ENCODE measurements around the gene KCNJ6. TPM values are rescaled to one million over a fixed set of nuclear protein-coding genes. Genes with fewer than 3 reads are reported as not detected.

Gene KCNJ6
- polyA plus RNA-seq, 1 donor from 2014 or later, result not detected

DNA sequence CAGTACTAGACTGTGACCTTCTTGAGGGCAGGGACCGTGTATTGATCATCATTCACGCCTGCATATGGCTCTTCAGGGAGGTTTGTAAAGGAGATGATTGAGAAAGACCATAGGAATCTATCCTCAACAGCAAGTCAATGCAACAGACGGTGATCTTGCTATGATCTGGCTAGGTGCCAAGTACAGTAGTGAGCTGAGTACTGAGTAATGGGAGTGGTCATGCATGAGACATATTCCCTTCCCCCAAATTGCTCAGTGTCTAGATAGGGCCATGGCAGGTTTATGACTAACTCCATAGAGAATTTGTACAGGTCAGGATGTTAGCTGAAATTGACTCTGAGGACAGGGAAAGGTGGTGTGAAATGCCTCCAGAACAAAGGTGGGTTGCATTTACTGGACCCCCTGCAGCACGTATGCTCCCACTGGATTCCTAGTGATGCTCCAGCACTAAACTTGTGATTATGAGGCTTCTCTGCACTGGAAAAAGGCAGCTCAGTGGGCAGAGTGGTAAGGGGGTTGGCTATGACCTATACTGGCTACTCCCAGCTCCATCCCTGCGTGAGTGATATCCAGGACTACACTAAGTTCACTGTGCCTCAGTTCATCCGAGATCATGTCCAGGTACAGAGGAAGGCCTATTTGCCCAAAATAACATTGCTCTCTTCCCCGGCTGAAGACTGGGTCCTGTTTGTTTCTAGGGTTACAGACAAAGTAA is 37.2 kb downstream of the KCNJ6 start:
- H3K4me1 Mint-ChIP-seq, result no peaks in the 10 kb centered on the region

DNA sequence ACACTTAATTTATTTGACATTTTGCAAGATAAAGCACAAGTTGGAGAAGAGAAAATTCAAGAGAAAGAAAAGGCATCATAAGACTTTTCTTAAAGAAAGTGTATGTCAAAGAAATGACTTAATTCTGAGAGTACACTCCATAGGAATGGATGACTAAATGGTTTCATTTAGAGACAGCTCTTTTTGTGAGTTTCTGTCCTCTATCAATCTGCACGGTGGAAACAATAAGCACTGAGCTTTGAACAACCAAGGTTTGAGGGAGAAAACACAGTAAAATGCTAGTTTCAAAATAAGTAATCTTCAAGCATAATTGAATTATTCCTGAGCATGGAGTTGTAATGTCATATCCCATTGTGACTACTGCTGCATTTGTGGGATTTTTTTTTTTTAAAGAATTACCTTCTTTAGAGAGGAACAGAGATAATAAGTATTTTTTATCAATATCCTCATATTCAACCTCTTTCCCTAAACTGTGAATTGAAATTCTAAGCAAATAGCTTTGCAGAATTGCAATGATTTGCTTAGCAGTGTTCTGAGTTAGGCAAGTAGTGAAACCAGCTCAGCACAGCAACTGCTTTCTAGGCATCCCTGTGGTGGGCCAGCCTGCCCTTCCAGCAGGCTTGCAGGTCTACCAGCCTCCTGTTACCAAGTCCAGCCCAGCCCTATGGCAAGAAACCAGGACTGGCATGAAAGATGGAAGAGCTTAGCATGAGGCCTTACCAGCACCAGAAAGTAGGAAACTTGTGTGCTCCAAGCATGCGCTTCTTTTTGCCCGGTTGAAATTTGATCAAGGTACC is 38.2 kb downstream of the KCNJ6 start:
- Mint-ChIP-seq H3K4me3 (no peak overlapping the region), H3K9me3 (no peaks in the 10 kb centered on the region), H3K27ac (no peak overlapping the region), H3K27me3 (peaks cover 3% of the 10 kb centered on the region), H3K4me1 (no peaks in the 10 kb centered on the region), H3K36me3 (no peaks in the 10 kb centered on the region)

More for the DNA sequence above, 37.2 kb downstream of the KCNJ6 start:
- no peak overlapping the region for H3K27ac Mint-ChIP-seq
- H3K27me3 Mint-ChIP-seq, result peaks cover 3% of the 10 kb centered on the region
- no peaks in the 10 kb centered on the region for H3K36me3 Mint-ChIP-seq
- no peaks in the 10 kb centered on the region for H3K9me3 Mint-ChIP-seq
- H3K4me3 Mint-ChIP-seq, result no peak overlapping the region

DNA sequence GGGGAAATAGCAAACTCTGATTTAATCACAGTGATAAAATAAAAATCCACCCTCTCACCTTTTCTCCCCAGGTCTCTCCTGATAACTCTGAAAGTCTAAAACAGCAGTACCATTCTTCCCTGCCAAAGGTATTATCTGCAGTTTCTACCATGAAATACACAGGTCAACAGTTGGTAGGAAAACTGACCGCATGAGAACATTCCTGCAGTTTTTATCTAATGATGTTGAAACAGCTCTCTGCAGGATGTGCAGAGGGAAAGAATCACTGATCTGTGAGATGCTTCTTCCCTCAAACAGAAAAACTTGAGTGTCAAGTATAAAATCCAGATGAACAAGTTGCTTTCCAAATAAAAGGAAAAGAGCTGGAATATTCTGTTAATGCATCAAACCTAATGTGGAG is 39.1 kb downstream of the KCNJ6 start:
- H3K36me3 Mint-ChIP-seq, result no peaks in the 10 kb centered on the region
- H3K4me3 Mint-ChIP-seq, result no peak overlapping the region
- H3K27me3 Mint-ChIP-seq, result peaks cover 3% of the 10 kb centered on the region
- no peaks in the 10 kb centered on the region for H3K9me3 Mint-ChIP-seq
- no peaks in the 10 kb centered on the region for H3K4me1 Mint-ChIP-seq
- no peak overlapping the region for H3K27ac Mint-ChIP-seq

DNA sequence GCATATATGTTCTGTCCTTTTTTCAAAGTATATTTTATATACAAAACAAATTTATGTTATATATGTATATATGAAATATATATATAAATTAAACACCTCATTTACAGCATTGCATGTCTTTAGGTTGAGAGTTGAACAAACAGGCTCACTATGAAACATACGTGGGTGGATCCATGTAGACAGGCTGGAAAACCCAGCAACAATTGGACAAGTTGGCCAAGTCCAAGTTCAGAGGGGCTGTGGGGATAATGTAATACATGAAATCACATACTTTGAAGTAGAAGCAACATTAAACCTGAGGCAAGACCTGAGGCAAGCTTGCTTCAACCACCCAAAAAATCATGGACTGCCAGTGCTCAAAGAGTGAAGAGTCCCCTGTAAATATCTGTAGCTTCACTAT is 39.7 kb downstream of the KCNJ6 start:
- H3K27me3 Mint-ChIP-seq, result peaks cover 3% of the 10 kb centered on the region
- no peaks in the 10 kb centered on the region for H3K4me1 Mint-ChIP-seq
- H3K27ac Mint-ChIP-seq, result no peak overlapping the region
- H3K4me3 Mint-ChIP-seq, result no peak overlapping the region
- H3K36me3 Mint-ChIP-seq, result no peaks in the 10 kb centered on the region
- no peaks in the 10 kb centered on the region for H3K9me3 Mint-ChIP-seq

DNA sequence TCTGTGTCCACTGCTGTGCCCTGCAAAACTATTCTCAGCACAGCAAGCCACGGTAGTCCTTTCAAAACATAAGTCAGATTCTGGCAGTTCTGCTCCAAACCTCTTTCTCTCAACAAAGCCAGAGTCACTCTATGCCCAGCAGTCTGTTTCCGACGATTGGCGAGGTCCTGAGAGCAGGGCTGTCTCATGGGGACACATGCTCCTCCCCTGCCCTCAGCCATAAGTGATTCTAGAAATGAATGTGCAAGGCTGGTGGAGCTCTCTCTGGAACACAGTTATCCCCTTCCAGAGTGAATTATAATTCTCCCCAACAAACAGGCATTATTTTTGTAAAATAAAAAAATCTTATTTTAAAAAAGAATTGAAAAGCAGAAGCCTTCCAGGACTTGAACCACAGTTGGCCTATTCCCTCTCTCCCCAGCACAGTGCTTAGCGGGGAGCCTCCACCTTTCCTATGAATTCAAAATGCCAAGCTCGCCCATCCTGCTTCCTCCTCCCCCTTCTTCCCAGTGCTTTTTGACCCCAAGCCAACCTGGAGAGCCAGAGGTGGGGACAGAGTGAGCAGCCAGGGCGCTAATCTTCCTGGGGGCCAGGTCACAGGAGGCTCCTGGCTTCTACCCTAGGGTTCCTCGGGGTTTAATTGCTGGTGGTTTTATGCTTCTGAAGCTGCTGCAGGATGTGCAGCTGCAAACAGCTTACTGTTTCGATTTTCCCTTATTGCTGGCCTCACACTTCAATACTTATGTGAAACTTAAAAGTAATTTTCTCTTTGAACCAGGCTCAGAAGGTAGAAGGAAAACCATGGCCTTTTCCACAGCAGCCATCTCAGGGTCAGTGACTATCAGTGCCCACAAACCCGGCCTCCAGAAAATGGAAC is 41.1 kb downstream of the KCNJ6 start:
- Mint-ChIP-seq H3K9me3 (no peaks in the 10 kb centered on the region), H3K4me1 (no peaks in the 10 kb centered on the region), H3K27ac (no peak overlapping the region), H3K4me3 (no peak overlapping the region), H3K27me3 (peaks cover 2% of the 10 kb centered on the region), H3K36me3 (no peaks in the 10 kb centered on the region)

DNA sequence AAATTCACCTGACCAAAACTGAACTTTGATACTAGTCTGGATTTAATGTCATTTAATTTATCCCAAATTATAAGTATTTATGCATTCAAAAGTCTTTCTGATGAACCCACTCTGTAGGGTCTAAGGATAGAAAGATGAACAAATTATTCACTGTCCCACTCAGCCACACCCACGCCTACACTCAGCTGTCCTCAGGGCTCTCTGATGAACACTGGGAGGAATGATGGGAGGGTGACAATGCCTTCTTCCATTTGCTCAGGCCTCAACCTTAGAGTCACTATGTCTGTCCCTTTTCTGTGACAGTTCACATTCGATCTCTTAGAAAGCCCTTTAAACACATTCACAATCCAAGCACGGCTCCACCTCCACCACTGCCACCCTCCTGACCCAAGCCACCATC is 41.8 kb downstream of the KCNJ6 start:
- no peak overlapping the region for H3K4me3 Mint-ChIP-seq
- peaks cover 1% of the 10 kb centered on the region for H3K27me3 Mint-ChIP-seq
- no peaks in the 10 kb centered on the region for H3K4me1 Mint-ChIP-seq
- no peaks in the 10 kb centered on the region for H3K36me3 Mint-ChIP-seq
- no peak overlapping the region for H3K27ac Mint-ChIP-seq
- no peaks in the 10 kb centered on the region for H3K9me3 Mint-ChIP-seq

DNA sequence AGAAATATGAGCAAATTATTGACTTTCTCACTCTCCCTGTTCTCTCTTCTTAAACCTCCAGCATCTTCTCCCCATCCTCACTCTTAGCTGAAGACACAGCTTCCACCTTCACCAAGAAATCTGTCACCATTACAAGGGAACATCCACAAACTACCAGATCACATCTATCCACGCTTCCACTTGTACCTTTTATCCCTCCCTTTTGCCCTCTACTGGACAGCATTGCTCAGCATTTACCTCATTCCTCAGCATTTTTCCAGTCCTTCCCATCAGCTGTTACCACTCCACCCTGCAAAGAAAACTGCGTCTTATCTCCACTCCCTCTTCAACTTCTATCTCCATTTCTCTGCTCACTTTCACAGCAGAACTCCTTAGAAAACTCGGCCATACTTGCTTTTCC is 42.6 kb downstream of the KCNJ6 start:
- Mint-ChIP-seq H3K4me3 (no peak overlapping the region), H3K27me3 (peaks cover under 1% of the 10 kb centered on the region), H3K36me3 (no peaks in the 10 kb centered on the region), H3K9me3 (no peaks in the 10 kb centered on the region), H3K27ac (no peak overlapping the region), H3K4me1 (no peaks in the 10 kb centered on the region)

DNA sequence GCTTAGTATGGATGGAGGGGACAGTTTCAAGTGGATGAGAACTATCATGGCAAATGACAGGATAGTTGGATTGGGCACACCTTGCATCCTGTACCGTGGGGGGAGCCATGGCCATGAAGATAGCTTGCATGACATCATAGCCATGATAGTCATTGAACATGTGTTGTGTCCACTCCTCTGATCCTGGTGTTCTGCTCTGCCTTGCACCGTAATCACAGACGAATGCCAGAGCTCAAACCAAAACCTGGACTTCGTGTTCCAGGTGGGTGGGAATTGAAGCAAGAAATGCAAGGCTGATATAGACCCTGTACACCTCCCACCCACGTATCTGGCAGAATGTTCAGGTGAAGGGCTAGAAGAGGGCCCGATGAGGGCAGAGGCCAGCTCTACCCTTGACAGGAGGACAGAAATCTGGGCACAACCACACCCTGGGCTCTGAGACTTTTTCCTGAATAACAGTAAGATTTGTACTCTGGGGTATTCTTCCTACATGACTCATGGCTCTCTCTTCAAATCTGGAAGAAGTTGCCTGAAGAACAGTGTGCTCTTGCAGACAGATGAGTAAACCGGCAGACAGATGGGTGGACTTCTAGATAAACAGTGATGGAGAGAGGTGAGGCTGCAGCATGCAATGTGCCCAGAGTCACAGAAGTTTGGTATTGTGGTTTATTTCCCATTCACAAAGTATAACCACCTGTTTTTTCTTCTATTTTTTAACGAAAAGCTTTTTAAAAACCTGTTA is 45.0 kb downstream of the KCNJ6 start:
- no peak overlapping the region for H3K4me3 Mint-ChIP-seq
- H3K27ac Mint-ChIP-seq, result peak overlapping the region in 1 of 3 donors; percentile 18
- H3K27me3 Mint-ChIP-seq, result peaks cover 6% of the 10 kb centered on the region
- H3K36me3 Mint-ChIP-seq, result no peaks in the 10 kb centered on the region
- H3K4me1 Mint-ChIP-seq, result no peaks in the 10 kb centered on the region
- no peaks in the 10 kb centered on the region for H3K9me3 Mint-ChIP-seq

DNA sequence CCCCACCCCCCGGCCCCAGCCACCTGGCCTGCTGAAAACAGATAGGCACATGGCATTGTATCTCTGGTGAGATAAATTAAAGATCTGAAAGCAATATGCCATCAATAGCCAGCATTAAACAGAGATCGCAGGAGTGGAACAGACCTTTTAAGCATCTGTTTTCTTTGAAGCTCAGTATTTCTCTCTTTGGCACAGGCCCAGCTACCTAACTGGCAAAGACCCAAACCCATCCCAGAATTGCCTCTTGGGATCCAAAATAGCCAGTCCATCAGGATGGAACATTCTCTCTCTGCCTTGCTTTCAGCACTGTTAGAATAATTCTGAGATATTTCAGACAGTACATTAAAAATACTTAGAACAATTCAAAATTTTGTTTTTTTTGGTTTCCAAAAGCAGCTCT is 46.0 kb downstream of the KCNJ6 start:
- Mint-ChIP-seq H3K27ac (no peak overlapping the region), H3K9me3 (no peaks in the 10 kb centered on the region), H3K36me3 (no peaks in the 10 kb centered on the region), H3K4me3 (no peak overlapping the region), H3K4me1 (no peaks in the 10 kb centered on the region), H3K27me3 (peaks cover 6% of the 10 kb centered on the region)

DNA sequence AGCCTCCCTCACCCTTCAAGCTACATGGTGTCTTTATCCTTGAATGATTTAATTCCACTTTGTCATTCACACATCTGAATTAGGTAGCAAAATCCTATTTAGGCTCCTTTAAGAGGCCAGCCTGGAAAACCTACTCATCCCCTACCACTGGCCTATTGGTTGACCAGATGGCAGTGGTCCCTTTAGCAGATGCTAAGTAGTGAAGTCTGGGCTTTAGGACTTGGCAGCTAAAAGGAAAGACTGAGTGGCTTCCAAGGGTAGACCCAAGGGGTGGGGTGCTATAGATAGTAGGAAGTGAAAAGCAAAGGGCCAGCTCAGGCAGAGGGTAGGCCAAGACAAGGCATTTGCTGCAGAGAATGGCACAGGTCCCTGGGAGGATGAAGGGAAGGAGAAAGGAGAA is 46.6 kb downstream of the KCNJ6 start:
- no peak overlapping the region for H3K27ac Mint-ChIP-seq
- H3K4me1 Mint-ChIP-seq, result no peaks in the 10 kb centered on the region
- H3K4me3 Mint-ChIP-seq, result no peak overlapping the region
- no peaks in the 10 kb centered on the region for H3K36me3 Mint-ChIP-seq
- H3K9me3 Mint-ChIP-seq, result no peaks in the 10 kb centered on the region
- peaks cover 6% of the 10 kb centered on the region for H3K27me3 Mint-ChIP-seq

DNA sequence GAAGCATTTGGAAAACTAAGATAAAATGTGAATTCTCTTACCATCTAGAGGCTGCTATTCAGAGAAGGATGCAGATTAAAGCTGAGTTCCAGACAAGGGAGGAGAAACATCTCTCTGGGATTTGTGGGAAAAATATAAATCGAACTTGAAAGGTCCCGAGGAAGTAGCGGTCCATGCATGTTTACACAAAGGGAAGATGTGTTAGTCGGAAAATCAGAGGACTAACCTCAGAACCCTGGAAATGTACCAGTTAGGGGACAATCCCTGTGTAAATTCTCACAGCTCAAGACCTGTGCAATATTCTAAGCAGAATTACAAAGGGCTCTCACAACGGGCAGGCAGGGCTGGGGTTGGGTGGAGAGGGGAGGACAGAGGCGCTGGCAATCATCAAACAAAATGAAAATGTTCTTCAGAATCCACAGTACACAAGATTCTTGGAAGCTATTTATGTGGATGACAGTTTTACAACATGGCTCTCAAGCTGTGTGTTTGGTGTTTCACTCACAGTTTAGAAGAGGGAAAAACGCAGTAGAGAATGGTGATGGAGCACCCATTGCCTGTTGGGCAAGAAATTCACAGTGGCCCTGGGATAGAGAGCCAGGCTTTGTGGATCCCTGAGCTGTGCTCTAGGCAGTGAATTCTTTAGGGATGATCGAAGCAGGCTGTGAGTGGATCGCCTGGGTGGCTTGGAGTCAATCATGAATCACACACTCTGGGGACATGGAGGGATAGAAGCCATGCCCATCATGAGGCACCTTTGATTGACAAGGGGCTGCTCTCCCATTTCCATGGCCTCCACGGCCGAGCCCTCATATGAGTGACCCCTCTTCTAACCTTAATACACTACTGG is 47.6 kb downstream of the KCNJ6 start:
- Mint-ChIP-seq H3K4me1 (no peaks in the 10 kb centered on the region), H3K9me3 (no peaks in the 10 kb centered on the region), H3K36me3 (no peaks in the 10 kb centered on the region), H3K4me3 (no peak overlapping the region), H3K27ac (peak overlapping the region in 1 of 3 donors; percentile 7), H3K27me3 (peaks cover 6% of the 10 kb centered on the region)

DNA sequence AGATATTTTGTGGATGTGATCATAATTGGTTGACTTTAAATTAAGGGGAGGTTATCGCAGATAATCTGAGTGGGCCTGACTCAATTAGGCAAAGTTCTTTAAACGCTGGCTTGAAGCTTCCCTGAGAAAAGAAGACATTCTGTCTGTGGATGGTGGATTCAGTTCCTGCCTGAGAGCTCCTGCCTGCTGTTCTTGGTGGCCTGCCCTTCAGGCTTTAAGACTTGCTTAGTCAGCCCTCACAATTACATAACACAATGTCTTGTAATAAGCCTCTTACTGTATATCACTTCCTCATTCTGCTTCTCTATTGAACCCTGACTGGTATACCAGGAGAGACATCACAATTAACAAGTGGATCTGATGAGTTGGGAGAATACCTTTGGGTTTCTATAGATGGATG is 50.2 kb downstream of the KCNJ6 start:
- Mint-ChIP-seq H3K27ac (no peak overlapping the region), H3K36me3 (no peaks in the 10 kb centered on the region), H3K27me3 (peaks cover 6% of the 10 kb centered on the region), H3K9me3 (peaks cover 0 to 2% (median 0%) of the 10 kb centered on the region in 3 donors), H3K4me3 (no peak overlapping the region), H3K4me1 (peaks cover 0 to 1% (median 0%) of the 10 kb centered on the region in 3 donors)

DNA sequence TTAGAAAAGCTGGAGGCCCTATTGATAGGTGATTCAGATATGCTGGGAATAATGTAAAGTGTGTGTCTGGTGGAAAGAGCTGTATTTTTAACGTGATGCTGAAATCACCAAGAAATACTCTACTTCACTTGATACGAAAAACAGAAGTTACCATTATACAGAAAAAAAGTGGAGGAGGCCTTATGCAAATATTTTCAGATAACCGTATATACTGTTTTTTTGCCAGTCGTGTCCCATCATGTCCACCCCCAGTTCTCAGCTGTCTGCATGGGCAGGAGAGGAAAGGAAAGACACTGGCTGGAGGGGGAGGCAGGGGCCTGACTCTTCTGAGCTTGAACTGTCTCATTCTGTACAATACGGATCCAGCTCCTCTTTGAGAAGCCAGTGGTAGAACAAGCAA is 51.1 kb downstream of the KCNJ6 start:
- Mint-ChIP-seq H3K27ac (no peak overlapping the region), H3K9me3 (peaks cover 0 to 2% (median 0%) of the 10 kb centered on the region in 3 donors), H3K4me3 (no peak overlapping the region), H3K36me3 (no peaks in the 10 kb centered on the region), H3K27me3 (peaks cover 6% of the 10 kb centered on the region), H3K4me1 (peaks cover 0 to 1% (median 0%) of the 10 kb centered on the region in 3 donors)

DNA sequence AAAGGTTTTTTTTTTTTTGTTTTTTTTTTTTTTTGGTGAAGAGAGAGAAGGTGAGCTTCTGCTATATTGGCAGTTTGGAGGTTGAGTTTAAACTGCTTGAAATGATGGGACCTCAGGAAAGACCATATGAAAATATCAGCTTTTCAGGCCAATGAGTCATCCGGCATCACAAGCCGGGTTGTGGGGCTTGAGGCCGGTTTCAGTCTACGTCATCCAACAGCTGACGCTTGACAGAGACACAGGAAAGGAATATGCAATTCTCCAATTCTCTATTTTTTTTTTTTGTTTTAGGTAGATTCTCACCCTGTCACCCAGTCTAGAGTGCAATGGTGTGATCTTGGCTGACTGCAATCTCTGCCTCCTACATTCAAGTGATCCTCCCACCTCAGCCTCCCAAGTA is 52.4 kb downstream of the KCNJ6 start:
- no peak overlapping the region for H3K27ac Mint-ChIP-seq

More for the DNA sequence above, 52.4 kb downstream of the KCNJ6 start:
- Mint-ChIP-seq H3K36me3 (no peaks in the 10 kb centered on the region), H3K4me3 (no peak overlapping the region), H3K4me1 (peaks cover 0 to 1% (median 0%) of the 10 kb centered on the region in 3 donors), H3K27me3 (peaks cover 6% of the 10 kb centered on the region), H3K9me3 (peaks cover 0 to 2% (median 0%) of the 10 kb centered on the region in 3 donors)

All from IgD-negative memory B cell (primary cell).